NCI-H2081 treated with DMSO at 0.1 percent for 48 hours (cell line): ENCODE measurements around the gene KCNA2.

Experiments
- DNase-seq: peaks from one replicate; lab custom pipeline; 2025; lab: John Stamatoyannopoulos, UW

Gene KCNA2

DNA sequence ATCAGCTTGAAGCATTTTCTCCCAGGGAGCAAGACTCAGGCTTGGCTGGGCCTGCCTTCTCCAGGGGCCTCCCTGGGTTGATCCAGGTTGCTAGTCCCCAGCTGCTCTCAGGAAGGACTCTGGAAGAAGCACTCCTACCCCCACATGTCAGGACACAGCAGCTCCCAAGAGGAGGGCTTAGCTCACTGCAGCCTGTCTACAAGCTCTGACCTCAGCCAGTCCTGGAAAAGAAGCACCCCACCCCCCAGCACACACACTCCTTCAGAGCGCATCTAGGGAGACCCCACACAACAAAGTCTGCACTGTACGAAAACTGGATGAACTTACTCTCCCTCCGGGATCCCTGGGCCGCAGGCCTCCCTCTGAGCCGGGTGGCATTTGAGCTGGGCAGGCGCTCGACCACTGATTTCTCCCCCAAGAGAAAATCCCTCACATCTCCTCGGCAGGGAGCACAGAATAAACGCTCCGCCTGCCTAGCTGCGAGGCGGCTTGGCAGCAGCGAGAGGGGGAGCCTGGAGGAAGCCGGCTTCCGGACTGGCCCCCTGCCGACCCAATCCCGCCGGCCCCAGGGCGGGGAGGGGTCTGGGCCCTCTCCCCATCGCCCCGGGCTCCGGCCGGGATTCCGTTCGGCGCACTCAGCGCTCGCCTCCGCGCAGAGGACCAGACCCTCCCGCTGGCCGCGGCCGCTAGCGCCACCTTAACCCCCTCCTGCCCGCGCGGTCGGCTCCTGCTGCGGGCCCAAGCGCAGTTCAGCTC is at the start of gene KCNA2:
KCNA2 (minus strand) TSS at position 458 of the 756 bp plus-strand sequence. CDS start 1,576 bp downstream, outside the sequence.
- no peak for DNase-seq

DNA sequence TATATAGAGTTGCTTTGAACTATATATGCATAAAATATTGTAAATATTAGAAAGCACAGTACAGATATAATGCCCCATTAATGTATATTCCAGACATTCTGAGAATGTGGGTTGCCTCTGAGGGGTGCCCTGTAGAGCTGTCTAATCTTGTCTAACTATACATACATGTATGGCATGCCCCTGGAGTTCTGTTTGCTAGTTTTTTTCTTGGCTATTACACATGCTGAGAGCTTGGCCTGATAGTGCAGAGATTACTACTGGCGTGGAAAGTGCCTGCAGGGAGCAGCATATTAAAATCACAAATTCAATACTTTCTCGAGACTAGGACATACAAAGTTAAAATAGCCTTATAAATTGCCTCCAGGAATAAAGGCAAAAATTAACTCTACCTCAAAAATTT is 44.5 kb upstream of the KCNA2 start:
- no peak for DNase-seq

DNA sequence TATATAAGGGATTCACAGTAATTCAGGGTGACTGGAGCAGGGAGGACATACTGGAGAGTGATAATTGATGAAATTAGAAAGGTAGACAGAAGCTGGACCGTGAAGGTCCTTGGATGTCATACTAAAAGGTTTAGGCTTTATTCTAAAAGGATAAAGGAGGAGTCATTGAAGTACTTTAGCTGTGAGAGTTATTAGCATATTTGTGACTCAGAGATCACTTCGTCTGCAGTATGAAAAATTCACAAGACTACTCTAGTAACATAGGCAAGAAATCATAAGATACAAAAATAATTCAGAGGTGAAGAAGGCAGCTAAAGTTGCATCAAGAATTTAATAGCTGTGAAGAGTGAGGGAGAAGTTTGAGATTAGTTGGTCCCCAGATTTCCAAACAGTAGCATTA is 42.3 kb upstream of the KCNA2 start:
- no peak for DNase-seq

DNA sequence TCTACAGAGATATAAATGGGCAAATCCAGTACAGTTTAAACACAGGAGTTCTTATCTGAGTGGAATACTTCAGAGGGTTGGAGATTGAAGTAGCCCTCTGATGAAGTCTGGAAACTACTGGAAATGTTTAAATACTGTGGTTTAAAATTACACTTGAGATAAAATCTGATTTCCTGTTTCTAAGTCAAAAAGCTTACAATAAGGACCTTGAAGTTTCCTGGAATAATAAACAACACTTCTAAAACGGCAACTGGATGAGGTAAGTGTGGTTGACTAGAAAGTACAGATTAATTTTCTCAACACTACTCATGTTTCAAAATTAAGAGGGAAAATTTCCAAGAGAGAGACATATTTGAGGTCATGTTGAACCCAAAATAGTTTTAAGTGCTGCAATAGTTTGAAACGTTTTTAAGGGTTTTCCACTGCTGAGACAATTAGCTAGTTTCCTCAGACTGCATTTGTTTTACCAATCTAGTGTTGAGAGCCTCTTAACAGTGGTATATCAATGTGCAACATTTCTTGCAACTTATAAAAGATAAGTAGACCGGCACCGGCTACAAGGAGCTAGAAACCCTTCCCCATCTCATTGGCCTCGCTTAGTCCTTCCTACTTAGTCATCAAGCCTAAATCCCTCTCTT is 41.2 kb upstream of the KCNA2 start:
- DNase-seq, result no peak

DNA sequence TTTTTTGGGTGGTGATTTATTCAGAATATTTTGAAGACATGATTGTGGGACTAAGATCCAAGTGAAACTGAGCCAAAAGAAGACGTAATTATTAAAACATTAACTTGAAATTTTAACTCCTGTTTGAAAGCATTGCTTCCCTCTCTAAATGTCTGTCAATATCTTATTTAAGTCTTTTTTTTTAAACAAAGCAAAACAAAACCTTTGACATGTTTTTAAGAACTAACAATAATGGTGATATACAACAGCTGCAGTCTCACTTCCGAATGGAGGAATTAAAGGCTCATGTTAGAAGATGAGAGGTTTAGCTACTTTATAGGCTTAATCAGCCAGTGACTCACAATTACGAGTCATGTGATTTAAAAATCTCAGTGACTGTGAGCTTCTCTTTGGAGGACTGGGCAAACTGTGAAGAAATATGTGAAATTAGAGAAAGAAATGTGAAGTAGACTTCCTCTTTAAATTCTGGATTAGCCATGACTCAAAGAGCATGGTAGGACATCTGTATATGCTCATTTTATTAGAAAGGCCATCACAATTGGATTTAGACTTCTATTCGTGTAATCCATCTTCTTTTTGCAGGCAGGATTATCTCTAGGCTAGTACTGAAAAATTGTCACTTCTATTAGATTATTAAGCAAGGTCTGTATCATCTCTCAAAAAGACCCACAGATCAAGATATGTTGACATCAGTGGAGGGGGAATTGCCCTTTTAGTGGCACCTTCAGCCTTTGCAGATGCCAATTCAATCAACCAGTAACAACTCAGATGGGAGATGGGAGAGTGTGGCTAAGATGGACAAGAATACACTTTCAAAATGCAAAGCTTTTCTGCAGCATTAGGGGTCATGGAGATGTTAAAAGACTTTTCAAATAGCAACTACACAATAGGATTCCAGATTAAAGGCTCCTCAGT is 39.9 kb upstream of the KCNA2 start:
- DNase-seq, result no peak

DNA sequence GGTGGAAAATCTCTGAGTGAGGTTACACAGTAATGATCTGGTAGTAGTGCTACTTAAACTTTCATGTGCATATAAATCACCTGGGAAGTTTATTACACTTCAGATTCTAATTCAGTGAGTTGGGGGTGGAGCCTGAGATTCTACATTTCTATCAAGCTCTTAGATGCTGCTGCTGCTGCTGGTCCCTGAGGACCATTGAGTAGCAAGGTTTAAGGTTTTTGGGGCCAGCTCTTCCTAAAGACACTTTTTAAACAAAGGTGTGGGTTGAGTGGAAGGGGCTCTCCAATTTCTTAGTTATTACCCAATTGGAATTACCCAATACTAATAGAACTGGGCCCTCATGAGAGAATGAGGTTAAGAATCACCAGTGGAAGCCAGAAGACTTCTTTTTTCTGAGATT is 39.1 kb upstream of the KCNA2 start:
- DNase-seq, result no peak

DNA sequence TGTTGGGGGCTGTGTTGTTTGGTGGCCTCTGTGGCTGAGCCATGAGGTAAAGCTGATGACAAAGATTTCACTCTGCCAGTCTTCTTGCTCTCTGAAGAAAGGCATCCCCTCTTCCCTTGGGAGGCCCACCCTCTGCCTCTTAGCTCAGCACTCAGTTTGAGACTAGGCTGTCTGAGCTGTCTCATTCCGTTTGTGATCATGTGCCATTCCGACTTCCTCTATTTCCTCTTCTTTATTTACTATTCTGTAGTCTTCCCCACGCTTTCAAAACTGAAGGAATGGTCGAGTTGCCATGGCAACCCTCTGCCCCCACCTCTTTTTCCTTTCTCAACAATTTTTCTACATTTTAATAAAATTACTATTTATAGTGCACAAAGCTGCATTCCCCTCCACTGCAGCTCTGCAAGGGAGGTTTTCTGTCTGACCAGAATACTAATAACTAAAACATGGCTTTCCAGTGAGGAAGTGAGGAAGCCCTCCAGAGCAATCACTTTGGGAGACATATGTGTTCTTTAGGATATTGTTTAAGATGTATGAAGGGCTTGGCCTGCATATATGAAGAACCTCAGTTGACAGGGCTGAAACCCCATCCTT is 37.8 kb upstream of the KCNA2 start:
- DNase-seq, result no peak

DNA sequence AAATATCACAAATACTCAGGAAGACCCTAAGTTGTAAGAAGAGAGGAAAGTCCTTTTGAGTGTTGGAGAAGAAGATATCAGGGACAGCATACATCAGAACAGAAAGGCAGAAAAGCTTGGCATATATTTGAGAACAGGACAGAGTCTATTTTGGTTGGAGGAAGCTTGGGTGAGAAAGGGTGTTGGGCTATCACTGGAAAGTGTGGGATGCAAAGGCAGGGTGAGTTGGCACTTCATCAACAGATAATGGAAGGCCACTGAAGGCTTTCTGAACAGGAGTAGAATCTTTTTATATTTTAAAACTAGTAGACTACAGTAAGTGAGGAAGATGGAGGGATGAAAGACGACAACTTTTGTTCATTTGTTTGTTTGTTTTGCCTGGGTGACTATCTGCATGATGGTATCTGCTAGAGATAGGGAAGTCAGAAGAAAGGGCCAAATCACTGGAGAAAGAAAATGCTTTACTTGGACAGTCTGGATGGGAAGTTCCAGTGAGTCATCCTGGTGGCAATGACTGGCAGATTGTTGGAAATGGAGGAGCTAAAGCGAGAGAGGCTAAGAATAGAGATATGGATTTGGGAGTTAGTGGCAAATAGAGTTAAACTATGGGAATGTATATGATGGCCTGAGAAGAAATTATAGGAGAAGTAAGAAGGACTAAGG is 33.7 kb upstream of the KCNA2 start:
- DNase-seq, result no peak

DNA sequence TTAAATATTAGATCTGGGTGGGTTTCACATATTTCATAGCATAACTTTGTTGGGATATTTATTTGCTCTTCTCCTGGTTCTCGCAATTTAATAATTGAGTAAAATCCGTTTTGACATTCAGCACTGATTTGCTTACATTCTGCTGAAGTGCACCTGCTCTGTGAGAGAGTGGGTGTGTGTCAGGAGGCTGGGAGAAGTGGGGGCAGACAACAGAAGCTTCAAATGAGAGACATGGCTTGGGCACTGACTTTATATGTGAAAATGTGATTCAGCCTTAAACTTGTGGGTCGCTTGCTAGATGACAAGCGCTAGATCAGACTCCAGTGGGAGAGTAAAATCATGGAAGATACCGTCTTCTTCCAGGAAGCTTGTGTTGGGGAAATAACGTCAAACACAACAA is 32.4 kb upstream of the KCNA2 start:
- DNase-seq, result no peak

DNA sequence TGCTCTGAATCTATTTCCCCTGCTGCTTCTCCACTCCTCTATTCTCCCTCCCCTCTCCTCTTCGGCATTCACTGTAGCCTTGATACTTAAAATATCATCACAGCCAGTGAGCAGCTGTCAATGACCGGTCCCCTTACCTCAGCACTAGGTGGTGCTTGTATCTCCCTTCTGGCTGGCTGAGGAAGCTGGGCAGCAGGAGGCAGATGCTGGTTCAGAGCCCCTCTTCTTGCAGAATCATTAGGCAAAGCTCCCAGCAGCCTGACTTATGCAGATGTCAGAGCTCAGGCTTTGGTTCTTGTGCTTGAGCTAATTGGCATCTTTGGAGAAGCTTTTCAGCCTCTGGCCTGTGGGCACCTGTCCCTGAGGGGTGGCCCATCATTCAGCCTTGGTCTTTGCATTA is 31.9 kb upstream of the KCNA2 start:
- DNase-seq, result no peak

DNA sequence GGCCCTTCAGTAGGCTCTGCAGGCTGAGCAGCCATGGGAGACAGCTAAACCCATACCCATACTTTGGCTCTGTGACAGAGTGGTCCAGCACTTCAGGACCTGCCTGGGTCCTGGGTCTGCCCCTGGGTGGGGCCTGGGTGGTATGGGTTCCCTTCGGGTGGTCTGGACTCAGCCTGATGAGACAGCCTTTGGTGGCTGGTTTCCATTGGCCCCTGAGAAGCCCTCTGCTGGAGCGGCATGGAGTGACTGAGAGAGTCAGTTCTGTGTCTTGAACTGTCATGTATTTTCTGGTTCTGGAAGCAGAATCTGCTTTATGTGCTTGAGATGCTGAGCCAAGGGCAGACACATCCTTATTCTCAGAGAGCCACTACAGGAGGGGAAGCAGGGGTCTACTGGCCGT is 31.3 kb upstream of the KCNA2 start:
- DNase-seq, result no peak

DNA sequence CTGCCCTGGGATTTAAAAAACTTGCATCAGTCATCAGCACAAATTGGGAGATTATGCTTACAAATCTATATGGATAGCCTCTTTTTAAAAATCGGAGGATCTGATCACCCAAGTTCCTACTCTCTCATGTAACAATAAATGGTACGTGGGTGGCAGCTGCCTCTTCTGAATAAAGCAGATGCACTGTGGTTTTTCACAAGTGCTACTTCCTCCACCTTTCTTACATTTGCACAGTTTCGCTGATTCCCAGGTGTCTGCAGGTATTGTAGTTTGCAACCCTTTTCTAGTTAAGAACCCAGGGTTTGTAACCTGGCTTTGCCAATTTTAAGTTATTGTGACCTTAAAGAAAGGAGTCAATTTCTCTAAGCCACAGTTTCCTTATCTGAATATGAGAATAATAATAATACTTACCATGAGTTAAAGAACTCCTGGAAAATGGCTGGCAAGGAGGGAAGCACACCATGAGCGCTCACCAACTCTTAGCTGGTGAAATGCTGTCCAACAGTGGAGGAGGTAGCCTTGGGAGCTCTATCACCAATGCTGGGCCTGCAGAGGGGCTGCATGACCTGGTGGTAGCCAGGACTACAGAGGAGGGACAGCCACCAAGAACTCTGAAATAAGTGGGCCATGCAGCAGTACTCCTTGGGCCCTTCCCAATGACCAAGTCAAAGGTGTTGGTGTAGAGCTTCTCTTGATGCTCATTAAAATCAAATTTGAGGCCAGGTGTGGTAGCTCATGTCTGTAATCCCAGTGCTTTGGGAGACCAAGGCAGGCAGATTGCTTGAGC is 30.2 kb upstream of the KCNA2 start:
- DNase-seq, result no peak

DNA sequence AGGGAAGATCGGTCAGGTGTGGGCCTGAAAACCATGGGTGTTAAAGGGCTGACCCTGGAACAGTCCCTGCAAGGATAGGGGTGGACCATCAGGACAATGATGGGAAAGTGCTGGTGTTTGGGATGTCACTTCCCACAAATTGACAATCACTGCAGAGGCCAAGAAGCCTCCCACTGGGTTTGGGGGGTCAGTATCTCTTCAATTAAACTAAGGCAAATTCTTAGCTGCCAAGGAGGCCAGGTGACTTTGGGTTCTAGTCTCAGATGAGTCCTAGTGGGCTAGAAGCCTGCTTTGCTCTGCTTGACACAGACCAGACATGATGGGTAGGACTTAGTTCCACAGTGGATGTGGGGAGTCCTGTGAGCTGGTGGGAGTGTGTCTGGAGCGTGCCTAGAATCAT is 29.3 kb upstream of the KCNA2 start:
- DNase-seq, result no peak

DNA sequence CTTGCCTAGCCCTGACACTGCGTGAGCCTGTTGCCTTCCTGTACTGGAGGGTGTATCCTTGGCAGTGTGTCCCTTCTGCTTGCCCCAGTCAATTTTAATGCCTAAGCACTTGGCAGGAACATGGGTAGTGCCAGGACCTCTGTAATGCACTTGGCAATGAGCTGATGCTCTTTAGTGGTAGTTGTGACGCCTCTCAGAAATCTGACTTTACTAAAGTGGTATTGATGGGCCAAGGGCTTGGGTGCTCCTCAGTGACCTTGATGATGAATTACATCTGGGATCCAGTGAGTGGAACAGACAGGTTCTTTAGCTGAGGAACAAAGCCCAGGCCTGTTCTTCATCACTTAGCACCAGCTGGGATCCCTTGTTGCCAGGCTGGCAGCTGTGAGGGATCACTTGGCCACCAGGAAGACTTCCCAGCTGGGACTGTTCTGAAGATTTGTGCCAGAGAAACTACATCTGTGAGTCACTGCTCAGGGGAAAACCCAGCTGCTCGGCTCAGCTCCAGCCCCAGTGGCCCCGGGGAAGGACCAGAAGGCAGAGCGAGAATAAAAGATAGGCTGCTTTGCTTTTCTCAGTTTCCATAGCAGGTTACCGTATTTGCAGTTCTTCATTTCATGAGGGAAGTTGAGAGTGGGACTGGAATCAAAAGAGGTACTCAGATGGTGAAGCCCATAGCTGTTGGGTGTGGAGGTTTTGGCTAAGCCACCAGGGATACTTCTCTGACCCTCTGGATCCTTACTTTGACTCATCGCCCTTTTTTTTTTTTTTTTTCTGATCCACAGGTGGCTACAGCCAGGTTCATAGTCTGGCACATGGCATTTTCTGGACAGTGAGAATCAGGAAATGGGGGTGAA is 28.5 kb upstream of the KCNA2 start:
- DNase-seq, result no peak

DNA sequence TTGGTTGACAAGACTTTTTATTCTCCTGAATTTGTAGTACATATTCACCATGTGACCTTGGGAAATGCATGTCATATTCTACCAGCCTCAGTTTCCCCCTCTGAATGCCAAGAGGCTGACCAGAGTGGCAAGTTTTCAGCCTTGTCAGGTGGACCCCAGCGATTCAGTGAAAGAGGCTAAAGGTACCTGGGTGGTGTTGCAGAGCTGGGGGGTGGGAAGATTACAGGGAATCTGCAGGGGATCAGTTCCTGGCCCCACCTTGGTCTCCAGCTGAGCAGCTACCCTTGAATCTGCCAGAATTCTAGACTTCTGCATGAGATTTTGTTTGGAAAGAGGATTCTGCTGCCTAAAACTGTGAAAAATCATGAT is 27.9 kb upstream of the KCNA2 start:
- DNase-seq, result no peak

DNA sequence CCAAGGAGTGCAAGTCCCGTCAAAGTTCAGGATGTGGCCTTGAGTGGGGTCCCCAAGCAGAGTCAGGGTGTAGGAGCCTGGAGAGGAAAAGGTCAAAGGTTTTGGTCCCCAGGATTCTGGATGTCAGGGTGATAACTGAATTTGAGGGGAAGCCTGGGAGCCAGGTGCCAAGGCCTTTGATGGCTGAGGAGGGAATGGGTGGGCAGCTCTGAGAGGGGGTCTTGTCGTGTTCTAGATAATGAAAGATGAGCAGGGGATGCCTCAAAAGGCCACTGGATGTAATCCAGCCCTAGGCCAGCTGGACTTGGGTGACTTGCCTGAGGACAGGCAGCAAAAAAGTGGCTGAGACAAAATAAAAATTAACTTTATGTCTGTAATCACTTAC is 27.5 kb upstream of the KCNA2 start:
- no peak for DNase-seq

DNA sequence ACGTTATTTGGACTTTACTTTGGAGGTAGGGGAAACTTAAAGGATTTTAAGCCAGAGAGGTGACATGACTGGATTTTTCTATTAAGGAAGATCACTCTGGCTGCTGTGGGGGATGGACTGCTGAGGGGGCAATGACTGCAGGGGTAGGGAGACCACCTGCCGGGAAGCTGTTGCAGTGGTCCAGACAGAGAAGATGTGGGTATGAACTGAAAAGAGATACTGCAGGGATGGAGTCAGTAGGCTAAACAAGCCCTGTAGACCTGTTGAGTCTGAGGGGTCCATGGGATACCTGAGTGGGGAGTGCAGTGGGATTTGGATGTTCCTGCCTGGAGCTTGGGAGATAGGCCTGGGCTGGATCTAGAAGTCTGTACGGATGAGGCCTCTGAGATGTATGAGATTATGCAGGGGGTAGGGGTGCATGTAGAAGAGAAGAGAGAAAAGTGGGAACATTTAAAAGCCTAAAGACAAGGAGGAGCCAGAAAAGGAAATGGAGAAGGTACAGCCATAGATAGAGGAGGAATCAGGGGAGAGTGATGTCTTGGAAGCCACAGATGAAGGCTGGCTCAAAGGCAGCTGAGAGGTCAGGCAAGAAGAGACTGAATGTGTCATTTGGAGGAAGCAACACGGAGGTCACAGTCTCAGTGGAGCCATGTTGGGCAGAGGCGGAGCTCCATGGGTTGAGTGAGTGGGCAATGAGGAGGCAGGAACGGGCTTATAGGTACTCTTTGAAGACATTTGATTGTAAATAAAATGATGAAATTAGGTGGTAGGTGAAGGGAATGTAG is 25.9 kb upstream of the KCNA2 start:
- no peak for DNase-seq

DNA sequence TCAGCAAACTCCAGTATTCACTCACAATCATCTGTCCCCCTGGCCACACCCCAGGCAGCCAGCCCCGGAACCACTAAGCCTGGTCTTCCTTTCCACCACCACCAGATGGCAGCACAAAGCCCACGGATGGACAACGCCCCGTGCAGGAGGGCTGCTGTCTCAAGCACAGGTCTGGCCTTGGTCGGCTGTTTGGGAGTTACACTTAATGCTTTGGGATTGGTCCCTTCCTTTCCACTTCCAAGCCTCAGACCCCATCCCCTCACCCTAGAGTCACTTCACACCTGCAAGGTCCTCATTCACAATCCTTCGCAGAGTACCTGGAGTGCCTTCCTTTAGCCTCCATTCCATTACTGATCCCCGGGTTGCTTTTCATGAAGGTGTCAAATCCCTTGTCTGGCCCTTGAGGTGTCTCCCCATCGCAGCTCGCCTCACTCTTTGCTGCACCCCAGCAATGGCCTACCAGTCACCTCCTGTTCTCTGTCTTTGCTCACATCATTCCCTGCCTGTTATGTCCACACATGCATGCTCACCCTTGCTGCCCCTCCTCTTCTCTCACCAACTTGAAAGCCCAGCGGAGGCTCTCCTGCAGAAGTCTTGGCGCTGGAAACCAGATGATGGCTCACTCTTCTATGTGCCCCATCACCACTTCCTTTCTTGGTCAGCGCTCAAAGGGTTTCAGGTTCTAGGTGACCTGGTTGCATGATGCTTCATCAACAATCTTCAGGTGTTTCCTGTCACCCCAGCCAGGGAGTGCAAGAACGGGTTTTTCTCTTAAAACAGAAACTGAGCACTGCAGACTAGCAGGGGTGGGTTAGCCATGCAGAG is 24.9 kb upstream of the KCNA2 start:
- no peak for DNase-seq
